NB4 (cell line): ENCODE measurements around the gene ANKRD39.

Source experiments
- DNase-seq: peaks from one replicate; pipeline ENCODE4 v3.0.0; 2010; ENCODE audit warnings: low read depth
- H3K4me3 ChIP-seq: one replicate; pipeline ENCODE4 v1.5.1; 2011; ENCODE audit warnings: mild to moderate bottlenecking, low read depth, low read length, moderate library complexity
- CTCF ChIP-seq: IDR thresholded peaks from one replicate; pipeline ENCODE4 v1.5.1; 2012; ENCODE audit warnings: low read depth, low read length
- MAX ChIP-seq: IDR thresholded peaks from 2 replicates; pipeline ENCODE4 v1.6.1; 2011; ENCODE audit warnings: low read depth, low read length
- MYC ChIP-seq: IDR thresholded peaks from 2 replicates; pipeline ENCODE4 v1.6.1; 2011; ENCODE audit warnings: low read depth, low read length
- POLR2A ChIP-seq: IDR thresholded peaks from 2 replicates; pipeline ENCODE4 v1.6.1; 2011; ENCODE audit warnings: mild to moderate bottlenecking; ENCODE audit not compliant: insufficient read length; ENCODE audit errors: extremely low read depth

The ANKRD39 gene

GRCh38 chr2:96839293-96839874 lies 18.4 kb downstream of the ANKRD39 start:
- DNase-seq = peak; percentile 84
- no peak overlapping the region for H3K4me3 ChIP-seq
- TF ChIP-seq POLR2A = no peak
- no peak for TF ChIP-seq MYC
- TF ChIP-seq CTCF = no peak
- TF ChIP-seq MAX = no peak

GRCh38 chr2:96838345-96839292 lies 19.2 kb downstream of the ANKRD39 start:
- no peak for DNase-seq
- H3K4me3 ChIP-seq = no peak overlapping the region
- TF ChIP-seq CTCF = no peak

GRCh38 chr2:96837575-96837974 lies 20.2 kb downstream of the ANKRD39 start:
- H3K4me3 ChIP-seq = no peak overlapping the region
- DNase-seq = no peak
- TF ChIP-seq POLR2A (no peak), MYC (no peak), CTCF (no peak), MAX (no peak)

- no peak overlapping the region for H3K4me3 ChIP-seq
- DNase-seq = no peak
- TF ChIP-seq POLR2A (no peak), MAX (no peak), MYC (no peak), CTCF (no peak)
Measured at GRCh38 chr2:96835830-96836229, 22.0 kb downstream of the ANKRD39 start.

- no peak overlapping the region for H3K4me3 ChIP-seq
- TF ChIP-seq CTCF (no peak), POLR2A (no peak), MYC (no peak), MAX (no peak)
- no peak for DNase-seq
Measured at GRCh38 chr2:96832754-96833507, 24.9 kb downstream of the ANKRD39 start.
